Nephron (organoid): ENCODE measurements around the gene TMEM208.

ENCODE experiments used
- H3K27ac Mint-ChIP-seq, 3 experiments: 2 replicates each; pipeline ENCODE4 v1.8.0; 2020; ENCODE audit warnings: mixed read lengths in 3 of 3, mild to moderate bottlenecking in 2 of 3, moderate library complexity in 1 of 3
- H3K27me3 Mint-ChIP-seq: 2 replicates; pipeline ENCODE4 v1.8.0; 2021; ENCODE audit warnings: low read depth, mild to moderate bottlenecking, moderate library complexity, mixed read lengths
- H3K36me3 Mint-ChIP-seq: 2 replicates; pipeline ENCODE4 v1.8.0; 2020; ENCODE audit warnings: low read depth, mixed read lengths
- H3K4me1 Mint-ChIP-seq: 2 replicates; pipeline ENCODE4 v1.8.0; 2020; ENCODE audit warnings: mixed read lengths
- H3K4me3 Mint-ChIP-seq, 3 experiments: 2 replicates each; pipeline ENCODE4 v1.8.0; 2020; ENCODE audit warnings: mild to moderate bottlenecking in 3 of 3, mixed read lengths in 3 of 3, moderate library complexity in 2 of 3
- H3K9me3 Mint-ChIP-seq: 2 replicates; pipeline ENCODE4 v1.8.0; 2020; ENCODE audit warnings: mixed read lengths
- CTCF ChIP-seq, 3 experiments: fragments of 200-600 bp; sonication (generic); IDR thresholded peaks; one replicate each; pipeline ENCODE4 v1.5.0; 2021; ENCODE audit warnings: antibody characterized with exemption in 3 of 3; ENCODE audit not compliant: unreplicated experiment in 3 of 3

Gene TMEM208

GRCh38 chr16:67233596-67233995, 6.7 kb downstream of the TMEM208 start:
- Mint-ChIP-seq H3K27ac (no peak overlapping the region), H3K4me1 (no peaks in the 10 kb centered on the region), H3K27me3 (no peaks in the 10 kb centered on the region), H3K4me3 (no peak overlapping the region), H3K36me3 (peaks cover 27% of the 10 kb centered on the region), H3K9me3 (no peaks in the 10 kb centered on the region)
- TF ChIP-seq CTCF (IDR thresholded peaks at IDR 0.05; ENCODE audit: unreplicated experiment in 3 of 3), result no peak

- H3K9me3 Mint-ChIP-seq, result no peaks in the 10 kb centered on the region
- no peaks in the 10 kb centered on the region for H3K27me3 Mint-ChIP-seq
- no peak overlapping the region for H3K4me3 Mint-ChIP-seq
- no peak overlapping the region for H3K27ac Mint-ChIP-seq
- H3K4me1 Mint-ChIP-seq, result no peaks in the 10 kb centered on the region
- peaks cover 24% of the 10 kb centered on the region for H3K36me3 Mint-ChIP-seq
- TF ChIP-seq CTCF (IDR thresholded peaks at IDR 0.05; ENCODE audit: unreplicated experiment in 3 of 3), result no peak
Observed at GRCh38 chr16:67234180-67234597, 7.3 kb downstream of the TMEM208 start.

DNA sequence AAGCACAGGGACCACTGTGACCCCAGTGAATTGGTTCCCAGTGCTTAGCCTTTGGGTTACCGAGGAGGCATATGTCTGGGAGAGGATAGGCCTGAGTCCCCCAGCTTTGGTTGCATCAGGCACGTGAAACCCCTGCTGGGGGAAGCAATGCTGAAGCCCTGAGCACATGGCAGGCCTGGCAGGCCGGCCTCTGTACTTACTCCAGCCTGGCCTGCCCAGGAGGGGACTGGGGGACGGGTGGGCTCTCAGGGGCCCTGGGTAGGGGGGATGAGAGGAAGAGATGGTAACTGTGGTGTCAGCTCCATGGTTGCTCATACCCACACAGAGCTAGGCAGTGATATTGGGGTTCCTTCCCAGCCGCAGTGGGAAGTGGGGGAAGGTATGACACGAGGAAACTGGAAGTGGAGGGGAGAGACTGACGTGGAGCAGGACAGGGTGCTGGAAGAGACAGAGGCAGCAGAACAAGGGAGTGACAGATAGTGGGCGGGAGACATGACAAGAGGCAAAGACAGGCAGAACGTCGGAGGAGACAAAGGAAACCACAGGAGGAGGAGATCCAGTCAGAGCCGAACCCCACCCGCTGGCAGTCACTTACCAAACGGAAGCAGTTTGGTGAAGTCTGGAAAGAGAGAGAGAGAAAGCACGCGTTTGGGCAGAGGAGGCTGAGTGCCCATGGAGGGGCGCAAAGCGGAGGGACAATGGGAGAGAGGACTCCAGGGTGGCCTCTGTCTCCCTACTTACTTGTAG, 9.1 kb downstream of the TMEM208 start:
- Mint-ChIP-seq H3K27ac (no peak overlapping the region), H3K4me3 (no peak overlapping the region), H3K9me3 (no peaks in the 10 kb centered on the region), H3K4me1 (no peaks in the 10 kb centered on the region), H3K27me3 (no peaks in the 10 kb centered on the region), H3K36me3 (peaks cover 17% of the 10 kb centered on the region)
- TF ChIP-seq CTCF (IDR thresholded peaks at IDR 0.05; ENCODE audit: unreplicated experiment in 3 of 3), result no peak

DNA sequence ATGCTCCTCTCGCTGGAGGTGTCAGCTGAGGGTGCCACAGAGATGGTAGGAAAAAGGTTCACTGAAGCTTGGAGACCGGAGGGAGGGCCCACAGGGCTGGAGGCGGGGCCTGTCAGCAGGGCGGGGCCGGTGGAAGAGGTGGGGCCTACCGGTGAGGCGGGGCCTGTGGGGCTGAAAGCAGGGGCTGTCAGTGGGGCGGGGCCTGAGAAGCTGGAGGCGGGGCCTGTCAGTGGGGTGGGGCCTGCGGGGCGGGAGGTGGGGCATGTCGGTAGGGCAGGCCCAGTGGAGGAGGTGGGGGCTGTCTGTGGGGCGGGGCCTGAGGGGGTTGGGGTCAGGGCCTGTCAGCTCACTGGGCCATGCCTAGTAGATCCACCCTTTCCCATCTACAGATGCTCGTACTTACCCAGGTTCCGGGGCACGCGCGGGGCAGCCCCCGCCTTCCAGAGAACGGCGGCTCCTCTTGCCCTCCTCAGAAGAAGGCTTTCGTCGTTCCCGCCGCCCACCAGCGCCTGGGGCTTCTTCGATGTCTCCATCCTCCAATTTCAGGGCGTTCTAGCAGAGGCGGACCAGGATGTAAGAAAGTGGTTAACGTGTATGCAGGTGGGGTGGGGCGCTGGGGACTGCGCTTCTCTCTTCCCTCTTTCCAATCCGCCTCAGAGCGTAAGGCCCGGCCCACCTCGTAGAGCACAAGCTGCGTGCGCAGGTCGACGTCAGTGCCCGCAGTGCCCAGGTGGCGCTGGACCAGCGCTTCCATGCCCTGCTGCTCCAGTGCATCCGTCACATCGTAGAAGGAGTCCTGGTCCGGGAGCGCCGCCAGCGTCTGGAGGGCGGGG, 9.8 kb downstream of the TMEM208 start:
- no peaks in the 10 kb centered on the region for H3K9me3 Mint-ChIP-seq
- H3K4me3 Mint-ChIP-seq, result no peak overlapping the region
- peaks cover 17% of the 10 kb centered on the region for H3K36me3 Mint-ChIP-seq
- no peaks in the 10 kb centered on the region for H3K4me1 Mint-ChIP-seq
- TF ChIP-seq CTCF (IDR thresholded peaks at IDR 0.05; ENCODE audit: unreplicated experiment in 3 of 3), result no peak
- no peak overlapping the region for H3K27ac Mint-ChIP-seq
- no peaks in the 10 kb centered on the region for H3K27me3 Mint-ChIP-seq

- Mint-ChIP-seq H3K27me3 (no peaks in the 10 kb centered on the region), H3K9me3 (no peaks in the 10 kb centered on the region), H3K27ac (no peak overlapping the region), H3K36me3 (peaks cover 17% of the 10 kb centered on the region), H3K4me1 (no peaks in the 10 kb centered on the region), H3K4me3 (no peak overlapping the region)
- TF ChIP-seq CTCF (IDR thresholded peaks at IDR 0.05; ENCODE audit: unreplicated experiment in 3 of 3), result no peak
Observed at GRCh38 chr16:67237396-67238277, 10.7 kb downstream of the TMEM208 start.
